Stimulated activated naive CD8-positive, alpha-beta T cell treated with anti-CD3 and anti-CD28 coated beads, Interleukin-15, amount 100 ng/mL, for 72 hours (primary cell): ENCODE data around the gene LCAT.
A peak's percentile ranks its signal among the peaks of the same experiment; 100 is the strongest.
"Not testable (repeated sequence)": the region's sequence is repeated elsewhere in the genome, so short reads cannot be mapped to it uniquely, and the experiment has no call there.

ENCODE experiments used
- ATAC-seq: fragments of 150-1000 bp; cut with Tn5 transposase; 2 replicates; pipeline ENCODE4 v1.10.0; 2021; ENCODE audit warnings: mild to moderate bottlenecking, moderate library complexity
- DNase-seq, 2 donors: peaks; one replicate each; pipeline ENCODE4 v3.0.0; 2021 to 2022
- H3K27ac Mint-ChIP-seq, 2 donors: one replicate each; pipeline ENCODE4 v1.8.0; 2022; ENCODE audit warnings: mild to moderate bottlenecking in 2 of 2, mixed read lengths in 2 of 2, moderate library complexity in 2 of 2
- H3K27me3 Mint-ChIP-seq: one replicate; pipeline ENCODE4 v1.8.0; 2022; ENCODE audit warnings: mixed read lengths
- H3K4me1 Mint-ChIP-seq: one replicate; pipeline ENCODE4 v1.8.0; 2022; ENCODE audit warnings: mild to moderate bottlenecking, mixed read lengths
- H3K4me3 Mint-ChIP-seq, 2 donors: one replicate each; pipeline ENCODE4 v1.8.0; 2022; ENCODE audit warnings: mild to moderate bottlenecking in 2 of 2, mixed read lengths in 2 of 2, moderate library complexity in 1 of 2
- H3K9me3 Mint-ChIP-seq, 2 donors: one replicate each; pipeline ENCODE4 v1.8.0; 2022; ENCODE audit warnings: mixed read lengths in 2 of 2

The LCAT gene

GRCh38 chr16:67975321-67976105, 31.6 kb upstream of the LCAT start:
- peaks cover 15% of the 10 kb centered on the region for H3K4me1 Mint-ChIP-seq
- H3K4me3 Mint-ChIP-seq = no peak overlapping the region
- no peaks in the 10 kb centered on the region for H3K9me3 Mint-ChIP-seq
- H3K27ac Mint-ChIP-seq = peak overlapping the region in 1 of 2 donors; percentile 50
- ATAC-seq (no peak), DNase-seq (no peak)
- no peaks in the 10 kb centered on the region for H3K27me3 Mint-ChIP-seq

- not testable (repeated sequence) for ATAC-seq, H3K4me3 Mint-ChIP-seq, H3K27me3 Mint-ChIP-seq, H3K27ac Mint-ChIP-seq, DNase-seq, H3K9me3 Mint-ChIP-seq
- H3K4me1 Mint-ChIP-seq = peaks cover 30% of the 10 kb centered on the region
Measured at GRCh38 chr16:67972285-67972684, 28.4 kb upstream of the LCAT start.

GRCh38 chr16:67971111-67971510, 27.2 kb upstream of the LCAT start:
- Mint-ChIP-seq H3K9me3 (no peaks in the 10 kb centered on the region), H3K27me3 (no peaks in the 10 kb centered on the region), H3K4me1 (peaks cover 41% of the 10 kb centered on the region), H3K4me3 (no peak overlapping the region), H3K27ac (peak overlapping the region in 1 of 2 donors; percentile 30)
- DNase-seq (no peak), ATAC-seq (no peak)

GRCh38 chr16:67969254-67970039, 25.5 kb upstream of the LCAT start:
- ATAC-seq = no peak
- Mint-ChIP-seq H3K9me3 (no peaks in the 10 kb centered on the region), H3K4me1 (peaks cover 34% of the 10 kb centered on the region), H3K4me3 (peak overlapping the region; percentile 99), H3K27ac (peak overlapping the region; percentile 86 to 97), H3K27me3 (no peaks in the 10 kb centered on the region)
- DNase-seq = no peak

GRCh38 chr16:67968400-67969253, 24.7 kb upstream of the LCAT start, which contains the start of gene SLC12A4:
SLC12A4 (minus strand) TSS chr16:67968637; CDS start chr16:67968553, 84 bp downstream.
- ATAC-seq (peak; percentile 94), DNase-seq (peak; percentile 93 to 95)
- Mint-ChIP-seq H3K27ac (peak within 1 kb of the TSS; percentile 97 to 98), H3K4me3 (peak within 1 kb of the TSS; percentile 99), H3K4me1 (peaks cover 37% of the 10 kb centered on the region), H3K9me3 (no peaks in the 10 kb centered on the region), H3K27me3 (no peaks in the 10 kb centered on the region)

GRCh38 chr16:67967958-67968399, 24.1 kb upstream of the LCAT start:
- H3K4me3 Mint-ChIP-seq = peak overlapping the region; percentile 99
- DNase-seq = peak; percentile 25 to 37
- peak overlapping the region; percentile 97 to 98 for H3K27ac Mint-ChIP-seq

GRCh38 chr16:67967183-67967957, 23.4 kb upstream of the LCAT start:
- H3K4me1 Mint-ChIP-seq = peaks cover 32% of the 10 kb centered on the region
- H3K4me3 Mint-ChIP-seq = peak overlapping the region; percentile 99
- ATAC-seq = peak; percentile 21
- H3K27me3 Mint-ChIP-seq = no peaks in the 10 kb centered on the region
- no peaks in the 10 kb centered on the region for H3K9me3 Mint-ChIP-seq
- peak overlapping the region; percentile 97 to 98 for H3K27ac Mint-ChIP-seq
- DNase-seq = peak; percentile 36 to 38

More at GRCh38 chr16:67967958-67968399, 24.1 kb upstream of the LCAT start:
- Mint-ChIP-seq H3K27me3 (no peaks in the 10 kb centered on the region), H3K9me3 (no peaks in the 10 kb centered on the region), H3K4me1 (peaks cover 35% of the 10 kb centered on the region)
- ATAC-seq = peak; percentile 19

GRCh38 chr16:67966549-67967182, 22.7 kb upstream of the LCAT start:
- Mint-ChIP-seq H3K4me3 (peak overlapping the region; percentile 99), H3K27ac (no peak overlapping the region), H3K9me3 (no peaks in the 10 kb centered on the region), H3K4me1 (peaks cover 32% of the 10 kb centered on the region), H3K27me3 (no peaks in the 10 kb centered on the region)
- DNase-seq (no peak), ATAC-seq (no peak)

GRCh38 chr16:67965668-67966548, 22.0 kb upstream of the LCAT start:
- Mint-ChIP-seq H3K27me3 (no peaks in the 10 kb centered on the region), H3K4me3 (no peak overlapping the region), H3K4me1 (peaks cover 32% of the 10 kb centered on the region), H3K27ac (peak overlapping the region; percentile 28 to 69), H3K9me3 (no peaks in the 10 kb centered on the region)
- DNase-seq (no peak), ATAC-seq (no peak)

GRCh38 chr16:67964477-67965131, 20.7 kb upstream of the LCAT start:
- peaks cover 27% of the 10 kb centered on the region for H3K4me1 Mint-ChIP-seq
- H3K9me3 Mint-ChIP-seq = no peaks in the 10 kb centered on the region
- H3K27ac Mint-ChIP-seq = no peak overlapping the region
- no peak for ATAC-seq
- no peak overlapping the region for H3K4me3 Mint-ChIP-seq
- H3K27me3 Mint-ChIP-seq = no peaks in the 10 kb centered on the region
- DNase-seq = no peak

- H3K9me3 Mint-ChIP-seq = no peaks in the 10 kb centered on the region
- DNase-seq = no peak
- H3K27ac Mint-ChIP-seq = no peak overlapping the region
- H3K4me3 Mint-ChIP-seq = no peak overlapping the region
- no peaks in the 10 kb centered on the region for H3K27me3 Mint-ChIP-seq
- ATAC-seq = no peak
- H3K4me1 Mint-ChIP-seq = peaks cover 20% of the 10 kb centered on the region
Measured at GRCh38 chr16:67963662-67964321, 19.9 kb upstream of the LCAT start.

- H3K9me3 Mint-ChIP-seq = no peaks in the 10 kb centered on the region
- no peak for DNase-seq
- H3K4me1 Mint-ChIP-seq = peaks cover 20% of the 10 kb centered on the region
- no peak for ATAC-seq
- no peak overlapping the region for H3K27ac Mint-ChIP-seq
- no peaks in the 10 kb centered on the region for H3K27me3 Mint-ChIP-seq
- H3K4me3 Mint-ChIP-seq = no peak overlapping the region
Measured at GRCh38 chr16:67963292-67963661, 19.4 kb upstream of the LCAT start.

- H3K9me3 Mint-ChIP-seq = no peaks in the 10 kb centered on the region
- peaks cover 15% of the 10 kb centered on the region for H3K4me1 Mint-ChIP-seq
- no peak for DNase-seq
- no peak overlapping the region for H3K4me3 Mint-ChIP-seq
- H3K27ac Mint-ChIP-seq = no peak overlapping the region
- ATAC-seq = no peak
- no peaks in the 10 kb centered on the region for H3K27me3 Mint-ChIP-seq
Measured at GRCh38 chr16:67962135-67962534, 18.2 kb upstream of the LCAT start.
